Stimulated activated CD8-positive, alpha-beta memory T cell treated with anti-CD3 and anti-CD28 coated beads, Interleukin-7, amount 100 ng/mL, for 24 hours (primary cell): ENCODE data around the gene CHKB.
A peak's percentile ranks its signal among the peaks of the same experiment; 100 is the strongest.
"Not testable (repeated sequence)": the region's sequence is repeated elsewhere in the genome, so short reads cannot be mapped to it uniquely, and the experiment has no call there.

Experiments used
- DNase-seq: peaks from one replicate; pipeline ENCODE4 v3.0.0-alpha.2; 2020; ENCODE audit warnings: low read depth

The CHKB gene

GRCh38 chr22:50548040-50548920 lies 34.4 kb downstream of the CHKB start:
- DNase-seq: no peak

- no peak for DNase-seq
These were observed 35.2 kb downstream of the CHKB start for GRCh38 chr22:50547263-50547985.

GRCh38 chr22:50546326-50547262 lies 36.1 kb downstream of the CHKB start:
- DNase-seq: no peak

- no peak for DNase-seq
These were observed 36.9 kb downstream of the CHKB start, which contains the start of gene KLHDC7B for GRCh38 chr22:50545522-50546325. Gene KLHDC7B, plus strand, starts transcription at chr22:50545899. Its CDS starts 345 bp downstream, at chr22:50546244.

GRCh38 chr22:50544746-50545253 lies 37.8 kb downstream of the CHKB start:
- DNase-seq: no peak

- DNase-seq: peak; percentile 63
These were observed 38.4 kb downstream of the CHKB start for GRCh38 chr22:50544078-50544745.

- DNase-seq: no peak
These were observed 40.2 kb downstream of the CHKB start for GRCh38 chr22:50542416-50542927.

GRCh38 chr22:50541667-50542026 lies 41.0 kb downstream of the CHKB start:
- not testable (repeated sequence) for DNase-seq

GRCh38 chr22:50540381-50540780 lies 42.3 kb downstream of the CHKB start:
- DNase-seq: no peak

GRCh38 chr22:50537765-50538164 lies 44.9 kb downstream of the CHKB start:
- no peak for DNase-seq

- no peak for DNase-seq
These were observed 46.4 kb downstream of the CHKB start for GRCh38 chr22:50536226-50536625.

GRCh38 chr22:50535113-50535512 lies 47.5 kb downstream of the CHKB start:
- no peak for DNase-seq

- not testable (repeated sequence) for DNase-seq
These were observed 48.6 kb downstream of the CHKB start for GRCh38 chr22:50533856-50534711.

- no peak for DNase-seq
These were observed 49.5 kb downstream of the CHKB start for GRCh38 chr22:50532824-50533796.

- no peak for DNase-seq
These were observed 50.5 kb downstream of the CHKB start for GRCh38 chr22:50531962-50532674.

GRCh38 chr22:50531546-50531961 lies 51.1 kb downstream of the CHKB start:
- DNase-seq: peak; percentile 41

GRCh38 chr22:50530877-50531545 lies 51.6 kb downstream of the CHKB start:
- peak; percentile 70 for DNase-seq
